SK-N-SH (cell line): ENCODE results near the gene EEF1AKMT4. TPM values are rescaled to one million over a fixed set of nuclear protein-coding genes. Genes with fewer than 3 reads are reported as not detected.
A peak's percentile ranks its signal among the peaks of the same experiment; 100 is the strongest.

Source experiments
- CTCF ChIA-PET: fragments of 300-600, 350-600 bp; formaldehyde crosslinking; extraction: SDS; loops from one replicate; lab custom pipeline; 2021; lab: Yijun Ruan, JAX
- POLR2A ChIA-PET: fragments of 350-600 bp; sonication (Branson Sonifier 250); formaldehyde crosslinking; extraction: SDS; loops from one replicate; lab custom pipeline; 2020; ENCODE audit warnings: antibody characterized with exemption, inconsistent platforms; lab: Yijun Ruan, JAX
- DNase-seq: peaks from one replicate; pipeline ENCODE4 v3.0.0; 2012
- H2AFZ ChIP-seq: fragments of 200-600 bp; sonication (generic); 2 replicates; pipeline ENCODE4 v1.8.1; 2016; ENCODE audit warnings: antibody characterized with exemption, mild to moderate bottlenecking, low read depth
- H3F3A ChIP-seq: fragments of 200-600 bp; sonication (generic); replicated peaks from 2 replicates; pipeline ENCODE3; 2016; ENCODE audit warnings: antibody characterized with exemption, mild to moderate bottlenecking; ENCODE audit not compliant: insufficient read depth
- H3K27ac ChIP-seq, 2 experiments: fragments of 200-500 bp in 1 of 2; fragments of 200-600 bp in 1 of 2; sonication (Bioruptor generic) in 1 of 2; sonication (generic), shearing (Covaris generic) in 1 of 2; 2 replicates each; pipeline versions ENCODE4 v1.5.1 to v1.6.1; 2014 to 2016; ENCODE audit warnings: low read depth in 2 of 2, inconsistent platforms in 1 of 2, low read length in 1 of 2, mild to moderate bottlenecking in 1 of 2, mixed read lengths in 1 of 2
- H3K27me3 ChIP-seq: fragments of 200-600 bp; sonication (generic), shearing (Covaris generic); 2 replicates; pipeline ENCODE4 v1.6.1; 2016; ENCODE audit warnings: mixed run types; ENCODE audit not compliant: insufficient read depth
- H3K36me3 ChIP-seq, 2 experiments: fragments of 200-500 bp in 1 of 2; fragments of 200-600 bp in 1 of 2; sonication (Bioruptor generic) in 1 of 2; sonication (generic) in 1 of 2; replicated peaks in 1 of 2; 2 replicates each; pipeline versions ENCODE3 to v1.5.1; 2014 to 2016; ENCODE audit warnings: low read length in 1 of 2, mild to moderate bottlenecking in 1 of 2; ENCODE audit not compliant: insufficient read depth in 2 of 2, control insufficient read depth in 1 of 2
- H3K4me1 ChIP-seq, 2 experiments: fragments of 200-500 bp in 1 of 2; fragments of 200-600 bp in 1 of 2; sonication (Bioruptor generic) in 1 of 2; sonication (generic), shearing (Covaris generic) in 1 of 2; 2 replicates each; pipeline versions ENCODE4 v1.5.1 to v1.6.1; 2014 to 2016; ENCODE audit warnings: low read depth in 1 of 2, low read length in 1 of 2, mixed run types in 1 of 2; ENCODE audit not compliant: insufficient read depth in 2 of 2, control insufficient read depth in 1 of 2
- H3K4me2 ChIP-seq: fragments of 200-600 bp; sonication (generic), shearing (Covaris generic); 2 replicates; pipeline ENCODE4 v1.6.1; 2017; ENCODE audit warnings: mixed run types
- H3K4me3 ChIP-seq, 2 experiments: fragments of 200-500 bp in 1 of 2; fragments of 200-600 bp in 1 of 2; sonication (Bioruptor generic) in 1 of 2; sonication (generic), shearing (Covaris generic) in 1 of 2; 2 replicates each; pipeline versions ENCODE4 v1.5.1 to v1.8.1; 2014 to 2016; ENCODE audit warnings: low read depth in 2 of 2, inconsistent platforms in 1 of 2, low read length in 1 of 2, mild to moderate bottlenecking in 1 of 2, mixed read lengths in 1 of 2, moderate library complexity in 1 of 2
- H3K79me2 ChIP-seq: fragments of 200-600 bp; sonication (generic); 2 replicates; pipeline ENCODE4 v1.8.1; 2017; ENCODE audit warnings: mild to moderate bottlenecking; ENCODE audit not compliant: insufficient read depth
- H3K9ac ChIP-seq: fragments of 200-600 bp; sonication (generic); 2 replicates; pipeline ENCODE4 v1.6.1; 2017; ENCODE audit warnings: mixed run types
- H3K9me2 ChIP-seq: fragments of 200-600 bp; sonication (generic); 2 replicates; pipeline ENCODE4 v1.6.1; 2017; ENCODE audit warnings: mixed run types
- H3K9me3 ChIP-seq: fragments of 200-600 bp; sonication (generic); 2 replicates; pipeline ENCODE4 v1.6.1; 2017; ENCODE audit warnings: mixed run types, mild to moderate bottlenecking, moderate library complexity
- H4K20me1 ChIP-seq: fragments of 200-600 bp; sonication (generic); 2 replicates; pipeline ENCODE4 v1.6.1; 2017; ENCODE audit warnings: mild to moderate bottlenecking, mixed run types; ENCODE audit not compliant: insufficient read depth
- CHD2 ChIP-seq: fragments of 150-350 bp; IDR thresholded peaks from 2 replicates; pipeline ENCODE4 v1.6.1; 2018; ENCODE audit warnings: low read length; ENCODE audit not compliant: partially characterized antibody
- CTCF ChIP-seq: fragments of 200-600 bp; sonication (generic); IDR thresholded peaks from 2 replicates; pipeline ENCODE4 v1.6.1; 2017; ENCODE audit warnings: antibody characterized with exemption, mild to moderate bottlenecking, moderate library complexity
- EZH2phosphoT487 ChIP-seq: fragments of 200-600 bp; sonication (generic); IDR thresholded peaks from 2 replicates; pipeline ENCODE4 v1.6.1; 2017; ENCODE audit warnings: low read depth, mixed run types, mild to moderate bottlenecking, antibody characterized with exemption, moderate library complexity, borderline replicate concordance
- FOSL2 ChIP-seq: IDR thresholded peaks from 2 replicates; pipeline ENCODE4 v1.4.0; 2012; ENCODE audit warnings: low read depth, mild to moderate bottlenecking, moderate library complexity, borderline replicate concordance
- FOXJ3 ChIP-seq: sonication (generic); formaldehyde crosslinking; IDR thresholded peaks from 2 replicates; pipeline ENCODE4 v1.5.1; 2020; ENCODE audit warnings: mild to moderate bottlenecking, missing genetic modification reagents
- GABPA ChIP-seq: IDR thresholded peaks from 2 replicates; pipeline ENCODE4 v1.4.0; 2012; ENCODE audit warnings: low read depth, mild to moderate bottlenecking
- MXI1 ChIP-seq: IDR thresholded peaks from 2 replicates; pipeline ENCODE4 v1.6.1; 2012; ENCODE audit warnings: mild to moderate bottlenecking, low read depth, low read length, improper control_type of control experiment
- NRF1 ChIP-seq: IDR thresholded peaks from 2 replicates; pipeline ENCODE4 v1.6.1; 2012; ENCODE audit warnings: low read depth, mild to moderate bottlenecking, low read length
- PBX3 ChIP-seq: IDR thresholded peaks from 2 replicates; pipeline ENCODE4; 2012
- POLR2AphosphoS5 ChIP-seq: IDR thresholded peaks from 2 replicates; pipeline ENCODE4 v1.6.1; 2012; ENCODE audit warnings: low read depth, low read length
- RCOR1 ChIP-seq: fragments of 150-350 bp; IDR thresholded peaks from 2 replicates; pipeline ENCODE4 v1.6.1; 2017; ENCODE audit warnings: antibody characterized with exemption, low read length
- REST ChIP-seq: IDR thresholded peaks from 2 replicates; pipeline ENCODE4 v1.6.1; 2012; ENCODE audit warnings: mild to moderate bottlenecking, low read depth, low read length, moderate library complexity
- RFX5 ChIP-seq: IDR thresholded peaks from 2 replicates; pipeline ENCODE4 v1.6.1; 2012; ENCODE audit warnings: mild to moderate bottlenecking, improper control_type of control experiment, low read length
- SIN3A ChIP-seq: IDR thresholded peaks from 2 replicates; pipeline ENCODE4 v1.6.1; 2012; ENCODE audit warnings: low read depth, mild to moderate bottlenecking, low read length, moderate library complexity, borderline replicate concordance
- TCF12 ChIP-seq: IDR thresholded peaks from 2 replicates; pipeline ENCODE4 v1.4.0; 2012
- YY1 ChIP-seq: IDR thresholded peaks from 2 replicates; pipeline ENCODE4 v1.4.0; 2012; ENCODE audit warnings: low read depth, mild to moderate bottlenecking
- WGBS: methylation state at CpG from one replicate; pipeline ENCODE4 v1.1.6; 2017; ENCODE audit warnings: low lambda C conversion rate; 5-methylcytosine and 5-hydroxymethylcytosine counted together
- polyA plus RNA-seq, 3 experiments: library from polyadenylated mRNA; depleted of rRNA; stranded (reverse); fragments of >200 nt; gene quantifications; 2 replicates each; pipeline ENCODE4 v1.2.3, GENCODE V29; 2012
- TF ChIP-seq, protein P1 (sequence below): fragments of 150-350 bp; IDR thresholded peaks from 2 replicates; pipeline ENCODE4 v1.6.1; 2016; ENCODE audit warnings: mild to moderate bottlenecking, low read depth, low read length

The EEF1AKMT4 gene
- polyA plus RNA-seq, 1 of the 3 experiments (the other 2 are of a cell fraction), result 9.3 TPM

DNA sequence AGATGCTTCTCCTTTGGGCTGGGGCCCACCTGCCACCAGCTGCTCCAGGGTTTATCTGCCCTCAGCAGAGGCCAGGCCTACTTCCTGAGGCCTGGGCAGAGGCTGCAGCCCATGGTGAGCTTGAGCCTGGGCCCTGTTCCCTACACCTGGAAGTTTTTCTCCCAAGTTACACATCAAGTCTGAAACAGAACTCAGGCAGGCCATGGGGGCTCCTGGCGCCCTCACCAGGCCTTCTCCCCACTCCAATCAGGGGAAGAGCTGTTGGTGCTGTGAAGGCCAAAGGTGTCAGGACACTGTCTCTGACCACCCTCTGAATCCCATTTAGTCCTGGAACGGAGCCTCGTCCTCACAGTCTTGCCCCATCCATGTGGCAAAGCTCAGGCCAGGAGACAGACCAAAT is 12.8 kb upstream of the EEF1AKMT4 start:
- no peak overlapping the region for H3K9ac ChIP-seq
- no peak for DNase-seq
- CTCF ChIA-PET, result interaction anchor here (0.8 to 3.5 kb wide), 5 partner anchors 9 to 92 kb away, joined by 3 to 25 read pairs (median 12); partner anchors contain the start of genes EEF1AKMT4 and VWA5B2
- no peaks in the 10 kb centered on the region for H3K79me2 ChIP-seq
- no peaks in the 10 kb centered on the region for H3K36me3 ChIP-seq
- TF ChIP-seq FOXJ3 (CRISPR knock-in tag), result no peak
- TF ChIP-seq, protein P1, sequence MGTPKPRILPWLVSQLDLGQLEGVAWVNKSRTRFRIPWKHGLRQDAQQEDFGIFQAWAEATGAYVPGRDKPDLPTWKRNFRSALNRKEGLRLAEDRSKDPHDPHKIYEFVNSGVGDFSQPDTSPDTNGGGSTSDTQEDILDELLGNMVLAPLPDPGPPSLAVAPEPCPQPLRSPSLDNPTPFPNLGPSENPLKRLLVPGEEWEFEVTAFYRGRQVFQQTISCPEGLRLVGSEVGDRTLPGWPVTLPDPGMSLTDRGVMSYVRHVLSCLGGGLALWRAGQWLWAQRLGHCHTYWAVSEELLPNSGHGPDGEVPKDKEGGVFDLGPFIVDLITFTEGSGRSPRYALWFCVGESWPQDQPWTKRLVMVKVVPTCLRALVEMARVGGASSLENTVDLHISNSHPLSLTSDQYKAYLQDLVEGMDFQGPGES, result no peak
- TF ChIP-seq CTCF, result no peak
- H3K4me1 ChIP-seq, result peaks cover 0 to 12% of the 10 kb centered on the region in 2 experiments; a peak in 2 of 4 replicates
- H3F3A ChIP-seq, result no peaks in the 10 kb centered on the region
- POLR2A ChIA-PET, result no interaction called here
- H4K20me1 ChIP-seq, result no peaks in the 10 kb centered on the region
- no peaks in the 10 kb centered on the region for H3K9me3 ChIP-seq
- H2AFZ ChIP-seq, result no peak overlapping the region
- H3K4me2 ChIP-seq, result no peak overlapping the region
- peaks cover 6% of the 10 kb centered on the region for H3K27me3 ChIP-seq
- WGBS, result 56% methylated on average over 1 of the region's 3 CpGs
- no peak overlapping the region for H3K27ac ChIP-seq
- H3K9me2 ChIP-seq, result no peaks in the 10 kb centered on the region
- H3K4me3 ChIP-seq, result no peak overlapping the region

GRCh38 chr3:184237211-184237610 is 12.3 kb upstream of the EEF1AKMT4 start:
- 0 out of 2 replicates have a peak, but pooled peaks cover 6% of the 10 kb centered on the region for H4K20me1 ChIP-seq
- peaks cover 0 to 12% of the 10 kb centered on the region in 2 experiments; a peak in 2 of 4 replicates for H3K4me1 ChIP-seq
- no peaks in the 10 kb centered on the region for H3K9me3 ChIP-seq
- no peaks in the 10 kb centered on the region for H3K79me2 ChIP-seq
- no peak overlapping the region for H2AFZ ChIP-seq
- ChIA-PET POLR2A (interaction anchor here (1.3 kb wide), 1 partner anchor 10 kb away, joined by 5 read pairs; no protein-coding TSS in a partner anchor), CTCF (interaction anchor here (0.8 to 3.5 kb wide), 5 partner anchors 9 to 93 kb away, joined by 3 to 25 read pairs (median 12); partner anchors contain the start of genes EEF1AKMT4 and VWA5B2)
- DNase-seq, result peak; percentile 36
- WGBS, result 80% methylated on average over 4 of the region's 7 CpGs
- H3K36me3 ChIP-seq, result peaks cover 0 to 2% of the 10 kb centered on the region in 2 experiments
- H3K9ac ChIP-seq, result no peak overlapping the region
- no peak overlapping the region for H3K4me2 ChIP-seq
- no peaks in the 10 kb centered on the region for H3F3A ChIP-seq
- no peak overlapping the region for H3K4me3 ChIP-seq
- no peaks in the 10 kb centered on the region for H3K9me2 ChIP-seq
- H3K27ac ChIP-seq, result no peak overlapping the region
- peaks cover under 1% of the 10 kb centered on the region; the same call in 1 of the 2 replicates for H3K27me3 ChIP-seq
- TF ChIP-seq MXI1 (no peak), POLR2AphosphoS5 (no peak), RCOR1 (no peak), REST (no peak), CHD2 (no peak), TCF12 (no peak), FOSL2 (no peak), RFX5 (no peak), YY1 (no peak), SIN3A (no peak), PBX3 (no peak), NRF1 (no peak), GABPA (no peak), EZH2phosphoT487 (no peak), CTCF (no peak)
